ENCODE measurements around the gene PHLDB2.

Gene PHLDB2

DNA sequence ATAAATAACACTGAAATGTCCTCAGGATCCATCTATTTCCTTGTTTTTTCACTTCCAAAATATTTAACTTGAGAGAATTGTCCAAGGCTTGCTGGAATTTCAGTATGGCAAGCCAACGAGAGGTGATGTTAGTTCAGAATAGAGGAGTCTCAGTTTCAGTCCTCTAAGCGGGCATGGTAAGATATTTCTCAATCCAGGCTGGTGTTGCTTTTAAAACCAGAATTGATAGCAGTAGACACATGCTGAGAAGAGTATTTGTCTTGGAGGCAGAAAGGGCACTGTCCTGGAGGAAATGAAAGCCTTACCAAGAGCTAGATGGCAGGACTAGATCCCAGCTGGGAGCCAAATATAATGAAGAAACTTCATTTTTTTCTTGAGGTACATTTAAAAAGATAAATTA is 23.1 kb downstream of the PHLDB2 start:
- no peak for DNase-seq

DNA sequence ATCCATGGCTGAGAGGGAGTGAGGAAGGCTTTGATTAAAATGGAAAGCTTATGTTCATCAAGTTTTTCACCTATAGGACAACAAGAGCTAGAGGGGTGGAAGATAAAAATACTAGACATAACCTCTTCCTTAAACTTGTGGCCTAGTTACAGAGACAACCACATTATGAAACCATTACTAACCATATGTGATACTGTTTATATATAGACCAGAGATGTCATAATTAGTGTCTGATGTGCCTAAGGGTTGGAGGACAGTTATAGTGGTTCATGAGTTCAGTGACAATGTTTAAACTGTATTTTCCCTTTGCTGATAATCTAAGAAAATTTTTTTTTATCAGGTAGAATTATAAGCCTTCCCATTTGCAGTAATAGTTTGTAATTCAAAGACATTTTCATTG is 23.7 kb downstream of the PHLDB2 start:
- no peak for DNase-seq

DNA sequence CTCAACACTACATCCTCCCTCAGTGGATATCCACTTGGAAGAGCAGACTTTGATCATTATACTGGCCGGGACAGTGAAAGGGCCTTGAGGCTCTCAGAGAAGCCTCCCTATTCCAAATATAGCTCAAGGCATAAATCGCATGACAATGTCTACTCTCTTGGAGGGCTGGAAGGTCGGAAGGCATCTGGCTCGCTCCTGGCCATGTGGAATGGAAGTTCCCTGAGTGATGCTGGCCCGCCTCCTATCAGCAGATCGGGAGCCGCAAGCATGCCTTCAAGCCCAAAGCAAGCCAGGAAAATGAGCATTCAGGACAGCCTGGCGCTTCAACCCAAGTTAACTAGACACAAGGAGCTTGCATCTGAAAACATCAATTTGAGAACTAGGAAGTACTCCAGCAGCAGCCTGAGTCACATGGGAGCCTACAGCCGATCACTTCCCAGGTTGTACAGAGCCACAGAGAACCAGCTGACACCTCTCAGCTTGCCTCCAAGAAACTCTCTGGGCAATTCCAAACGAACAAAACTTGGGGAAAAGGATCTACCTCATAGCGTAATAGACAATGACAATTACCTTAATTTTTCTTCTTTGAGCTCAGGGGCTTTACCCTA is 25.4 kb downstream of the PHLDB2 start:
- DNase-seq = no peak

DNA sequence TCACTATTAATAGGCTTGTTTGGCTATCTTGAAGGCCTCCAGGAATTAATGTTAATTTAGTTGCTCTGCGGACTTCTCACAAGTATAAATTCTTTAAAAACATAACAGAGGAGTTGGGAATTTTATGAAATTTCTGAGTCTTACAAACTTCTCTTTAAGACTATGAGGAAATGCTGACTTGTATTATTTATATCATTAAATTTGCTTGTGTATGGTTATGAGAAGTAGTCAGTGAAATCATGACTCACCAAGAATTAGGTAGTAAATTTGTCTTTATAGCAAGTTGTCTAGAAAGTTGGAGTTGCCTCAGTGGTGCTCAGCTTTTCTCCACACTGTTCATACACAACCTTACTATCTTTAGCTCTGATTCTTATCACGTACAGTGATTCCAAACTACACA is 26.5 kb downstream of the PHLDB2 start:
- DNase-seq = no peak

DNA sequence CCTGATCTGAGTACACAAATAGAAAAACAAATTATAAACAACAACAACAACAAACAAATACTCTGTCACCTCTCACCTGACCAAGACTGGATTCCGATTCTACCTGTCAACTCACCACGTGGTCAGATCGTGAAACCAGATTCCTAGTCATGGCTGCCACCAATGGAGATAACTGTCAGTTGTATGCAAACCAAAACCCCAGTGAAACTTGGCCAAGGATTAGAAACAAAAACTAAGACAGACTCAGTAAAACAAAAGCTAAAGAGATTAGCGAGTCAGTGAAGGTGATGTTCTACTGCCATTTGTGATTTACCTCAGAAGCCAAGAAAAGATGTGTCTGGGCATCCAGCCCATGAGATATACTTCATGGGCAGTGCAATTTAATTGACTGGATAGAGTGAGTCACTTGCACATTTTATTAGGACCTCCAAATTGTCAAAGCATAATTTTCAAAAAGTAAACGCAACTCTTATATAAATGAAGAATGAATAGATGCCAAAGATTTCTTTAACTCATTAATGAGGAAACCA is 31.1 kb downstream of the PHLDB2 start:
- no peak for DNase-seq

DNA sequence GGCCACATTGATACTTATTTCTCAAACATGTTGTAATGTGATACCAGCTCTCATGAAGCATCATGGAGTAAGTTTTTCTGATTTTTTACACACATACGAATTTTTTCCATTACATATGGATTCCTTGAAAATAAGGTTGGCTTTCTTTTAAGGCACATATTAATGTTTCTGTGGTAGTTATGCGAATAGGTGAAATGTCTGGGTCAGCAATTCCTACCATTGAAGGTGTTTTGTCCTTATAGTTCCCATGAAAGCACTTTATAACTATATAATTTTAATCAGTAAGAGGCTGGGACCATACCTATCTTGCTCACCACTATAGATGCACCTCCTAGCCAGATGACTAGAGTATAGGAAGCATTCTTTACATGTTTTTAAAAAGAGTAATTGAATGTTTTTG is 33.0 kb downstream of the PHLDB2 start:
- no peak for DNase-seq

DNA sequence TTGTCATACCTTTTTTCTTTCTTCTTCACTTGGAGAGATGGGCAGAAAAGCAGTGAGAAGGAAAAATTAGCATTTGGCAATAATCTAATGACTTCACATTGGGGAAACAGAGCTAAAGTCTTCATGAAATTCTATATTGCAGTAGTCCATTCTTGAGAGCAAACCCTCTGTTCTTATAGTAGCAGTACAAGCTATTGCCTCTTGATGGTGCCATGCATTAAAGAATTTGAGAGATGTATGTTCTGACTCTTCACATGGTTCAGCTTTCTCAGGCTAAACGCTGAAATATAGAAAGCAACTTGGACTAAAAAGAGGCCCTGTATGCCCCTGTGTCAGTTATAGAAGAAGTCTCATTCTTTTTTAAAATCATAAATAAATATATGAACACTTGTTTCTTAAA is 36.0 kb downstream of the PHLDB2 start:
- no peak for DNase-seq

DNA sequence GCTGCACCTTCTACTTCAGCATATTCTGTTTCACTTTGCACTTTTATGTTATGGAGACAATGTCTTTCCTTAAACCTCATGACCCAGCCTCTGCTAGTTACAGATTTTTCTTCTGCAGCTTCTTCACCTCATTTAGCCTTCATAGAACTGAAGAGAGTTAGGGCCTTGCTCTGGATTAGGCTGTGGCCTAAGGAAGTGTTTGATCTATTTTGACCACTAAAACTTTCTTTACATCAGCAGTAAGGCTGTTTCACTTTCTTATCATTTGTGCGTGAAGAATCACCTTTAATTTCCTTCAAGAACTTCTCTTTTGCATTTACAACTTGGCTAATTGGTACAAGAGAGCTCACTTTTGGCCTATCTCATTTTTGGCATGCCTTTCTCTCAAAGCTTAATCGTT is 40.9 kb downstream of the PHLDB2 start:
- DNase-seq = no peak

DNA sequence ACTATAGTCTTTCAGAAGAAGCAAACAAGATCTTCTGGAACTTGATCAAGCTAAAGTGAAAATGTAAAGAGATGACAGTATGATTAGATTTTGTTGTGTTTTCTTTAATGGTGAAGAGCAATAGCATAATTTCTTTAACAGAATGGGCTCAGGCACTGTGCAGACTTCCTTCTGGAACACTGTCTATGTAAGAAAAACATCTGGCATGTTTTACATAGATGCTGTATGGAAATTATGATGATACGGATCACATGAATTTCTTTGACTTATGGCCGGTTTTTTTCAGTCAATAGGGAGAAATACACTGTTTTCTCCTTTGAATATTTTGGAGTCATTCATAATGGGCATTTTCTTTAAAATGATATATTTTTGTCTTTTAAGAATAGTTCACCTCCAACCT is 42.6 kb downstream of the PHLDB2 start:
- no peak for DNase-seq

DNA sequence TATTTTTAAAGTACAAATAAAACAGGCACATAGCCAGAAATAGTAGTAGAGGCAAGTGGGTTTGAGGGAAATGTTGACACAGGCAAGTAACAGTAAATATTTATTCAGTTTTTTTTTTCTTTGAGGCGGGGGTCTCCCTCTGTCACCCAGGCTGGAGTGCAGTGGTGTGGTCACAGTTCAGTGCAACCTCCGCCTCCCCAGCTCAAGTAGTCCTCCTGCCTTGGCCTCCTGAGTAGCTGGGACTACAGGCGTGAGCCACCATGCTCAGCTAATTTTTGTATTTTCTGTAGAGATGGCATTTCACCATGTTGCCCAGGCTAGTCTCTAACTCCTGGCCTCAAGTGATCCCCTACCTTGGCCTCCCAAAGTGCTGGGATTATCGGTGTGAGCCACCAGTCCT is 43.5 kb downstream of the PHLDB2 start:
- DNase-seq = no peak

DNA sequence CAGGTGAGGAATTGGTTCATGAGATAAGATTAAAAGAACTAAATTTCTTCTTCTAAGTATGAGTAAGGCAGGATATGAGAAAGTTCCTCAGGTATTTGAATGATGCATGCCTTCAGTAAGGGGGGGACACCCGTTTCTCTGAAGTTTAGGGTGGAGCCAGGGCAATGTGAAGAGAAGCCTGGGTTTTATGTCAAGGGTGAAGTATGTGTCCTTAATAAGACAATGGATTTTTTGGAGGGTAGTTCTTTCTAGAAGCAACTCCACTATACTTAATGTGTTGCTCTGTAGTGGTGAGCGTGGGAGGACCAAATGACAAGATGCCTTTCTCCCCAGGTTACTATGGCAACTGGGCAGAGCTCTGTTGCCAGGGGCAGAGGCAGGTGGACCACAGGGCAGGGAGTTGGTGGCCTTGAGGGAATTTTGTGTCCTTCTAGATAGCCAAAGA is 44.0 kb downstream of the PHLDB2 start:
- DNase-seq = no peak

DNA sequence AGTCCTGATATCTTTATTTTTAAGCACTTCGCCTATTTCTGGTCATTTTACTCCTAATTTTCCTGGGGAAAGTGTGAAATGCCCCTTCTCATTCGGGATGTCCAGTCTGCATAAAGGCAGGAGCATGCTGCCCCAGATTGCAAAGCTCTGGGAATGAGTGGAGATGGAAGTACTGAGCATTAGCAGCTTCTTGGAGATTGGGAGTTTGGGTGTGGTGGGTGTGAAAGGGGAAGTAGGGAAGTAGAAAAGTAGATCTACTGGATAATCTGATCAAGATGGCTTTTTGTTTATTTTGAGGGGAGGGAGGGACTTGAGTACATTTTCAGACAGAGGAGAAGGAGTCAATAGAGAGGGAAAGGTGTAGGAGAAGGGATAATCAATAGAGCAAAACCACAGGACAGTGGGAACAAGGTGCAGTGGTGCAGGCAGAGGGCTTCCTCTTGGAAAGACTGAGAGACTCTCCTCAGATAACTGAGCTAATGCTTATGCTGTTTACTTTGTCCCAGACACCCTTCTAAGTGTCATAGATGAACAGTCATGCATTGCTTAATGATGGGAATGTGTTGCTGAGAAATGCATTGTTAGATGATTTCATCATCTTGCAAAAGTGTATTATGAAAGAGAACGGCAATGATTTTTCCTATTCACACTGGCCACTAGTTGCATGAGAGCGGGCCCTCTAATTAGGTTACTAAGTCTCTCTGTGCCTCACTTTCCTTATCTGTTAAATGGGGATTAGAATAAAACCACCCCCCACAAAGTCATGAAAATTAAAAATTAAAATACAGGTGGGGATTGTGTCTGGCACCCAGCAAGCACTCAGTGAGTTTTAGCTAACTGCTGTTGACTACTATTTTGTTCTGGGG is 45.5 kb downstream of the PHLDB2 start:
- no peak for DNase-seq

DNA sequence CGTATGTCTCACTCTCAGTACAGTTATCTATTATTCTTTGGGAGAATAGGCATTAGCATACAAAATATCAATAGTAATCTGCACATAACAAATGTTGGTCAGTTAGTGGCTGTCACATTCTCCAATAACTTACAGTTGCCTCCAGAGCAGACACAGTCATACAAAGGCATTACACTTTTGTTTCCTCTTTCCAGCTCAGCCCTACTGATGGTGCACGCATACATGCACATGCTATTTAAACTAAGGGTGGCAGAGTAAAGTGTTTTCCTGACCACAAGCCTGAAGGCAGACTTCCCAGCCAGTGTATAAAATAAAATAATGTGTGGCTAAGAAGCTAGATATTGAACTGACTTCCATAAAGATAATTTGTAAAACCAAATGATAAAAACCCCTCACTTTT is 47.6 kb downstream of the PHLDB2 start:
- no peak for DNase-seq

DNA sequence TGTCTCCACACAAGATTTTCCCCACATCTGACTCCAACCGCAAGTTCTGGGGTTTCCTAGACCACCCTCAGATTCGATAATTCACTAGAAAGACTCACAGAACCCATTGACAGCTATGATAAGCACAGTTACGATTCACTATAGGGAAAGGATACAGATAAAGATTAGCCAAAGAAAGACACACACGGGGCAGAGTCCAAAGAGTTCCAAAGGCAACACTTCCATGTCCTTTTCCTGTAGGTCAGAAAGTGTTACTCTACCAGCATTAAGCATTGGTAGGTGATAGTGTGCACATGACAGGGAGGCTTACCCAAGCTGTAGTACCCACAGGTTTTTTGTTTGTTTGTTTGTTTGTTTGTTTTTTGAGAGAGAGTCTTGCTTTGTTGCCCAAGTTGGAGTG is 48.1 kb downstream of the PHLDB2 start:
- no peak for DNase-seq

DNA sequence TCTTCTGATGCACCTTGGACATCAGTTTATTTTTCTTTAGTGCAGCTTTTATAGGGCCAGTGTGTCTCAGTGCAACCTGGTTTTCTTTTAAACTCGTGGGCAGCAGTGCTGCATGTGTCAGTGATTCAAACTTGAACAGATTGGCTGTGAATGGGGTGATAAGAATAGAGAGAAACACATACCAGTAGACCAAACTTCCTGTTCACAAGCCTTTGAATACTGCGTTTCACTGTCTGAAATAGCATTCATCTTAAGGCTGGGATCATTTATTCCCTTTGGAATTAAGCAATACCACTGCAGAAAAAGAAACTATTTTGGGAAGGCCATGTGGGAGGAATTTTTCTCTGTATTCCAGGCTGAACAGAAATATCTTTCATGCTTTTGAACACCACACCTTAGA is 51.7 kb downstream of the PHLDB2 start:
- DNase-seq = no peak

DNA sequence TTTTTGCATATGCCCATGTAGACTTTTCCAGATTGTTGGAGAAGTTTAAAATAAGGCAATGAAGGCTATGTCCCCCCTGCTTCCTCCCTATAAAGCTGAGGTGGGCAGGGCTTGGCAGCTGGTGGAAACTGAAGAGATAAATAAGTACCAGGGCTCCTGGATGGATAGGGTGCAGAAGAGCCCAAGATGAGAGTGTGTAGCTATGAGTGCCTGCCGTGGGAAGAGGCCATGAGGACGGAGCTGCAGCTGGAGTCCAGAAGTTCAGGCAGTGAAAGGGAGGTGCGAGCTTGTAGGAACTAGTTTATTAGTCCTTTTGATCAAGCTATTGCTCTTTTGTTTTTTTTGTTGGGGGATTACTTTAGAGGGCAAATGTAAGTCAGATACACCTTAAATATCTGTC is 52.4 kb downstream of the PHLDB2 start:
- DNase-seq = no peak

DNA sequence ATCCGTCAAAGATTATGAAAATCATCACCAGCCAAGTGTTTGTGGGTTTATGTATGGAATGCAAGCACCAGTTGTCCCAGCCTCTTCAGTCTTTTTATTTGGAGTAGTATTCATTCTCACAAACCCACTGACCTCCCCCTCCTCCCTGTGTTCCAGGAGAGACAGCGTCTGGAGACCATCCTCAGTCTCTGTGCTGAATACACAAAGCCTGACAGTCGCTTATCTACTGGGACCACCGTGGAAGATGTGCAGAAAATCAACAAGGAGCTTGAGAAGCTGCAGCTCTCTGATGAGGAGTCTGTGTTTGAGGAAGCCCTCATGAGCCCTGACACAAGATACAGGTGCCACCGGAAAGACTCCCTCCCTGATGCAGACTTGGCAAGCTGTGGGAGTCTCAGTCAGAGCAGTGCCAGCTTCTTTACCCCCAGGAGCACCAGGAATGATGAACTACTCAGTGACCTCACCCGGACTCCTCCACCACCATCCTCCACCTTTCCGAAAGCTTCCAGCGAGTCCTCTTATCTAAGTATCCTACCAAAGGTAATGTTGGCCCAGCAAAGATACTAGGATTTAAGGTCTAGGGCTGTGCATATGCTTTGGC is 54.2 kb downstream of the PHLDB2 start:
- no peak for DNase-seq

DNA sequence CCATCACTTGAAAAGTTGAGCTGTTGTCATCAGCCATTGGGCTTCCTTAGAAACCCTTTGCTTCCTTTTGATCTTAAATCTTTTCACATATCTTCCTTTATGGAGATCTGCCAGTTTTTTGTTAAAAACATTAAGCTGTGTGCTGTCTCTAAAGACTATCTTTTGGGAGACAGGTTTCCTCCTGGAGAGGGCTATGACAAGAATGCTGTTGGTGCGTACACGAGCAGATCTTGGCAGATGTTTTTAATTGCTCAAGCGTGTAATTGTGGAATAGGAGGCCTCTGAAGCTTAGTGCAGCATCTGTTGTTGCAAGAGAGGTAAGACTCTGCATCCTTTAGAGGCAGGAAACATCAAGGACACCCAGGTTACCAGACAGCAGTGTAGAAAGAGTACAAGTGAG is 56.8 kb downstream of the PHLDB2 start:
- no peak for DNase-seq

DNA sequence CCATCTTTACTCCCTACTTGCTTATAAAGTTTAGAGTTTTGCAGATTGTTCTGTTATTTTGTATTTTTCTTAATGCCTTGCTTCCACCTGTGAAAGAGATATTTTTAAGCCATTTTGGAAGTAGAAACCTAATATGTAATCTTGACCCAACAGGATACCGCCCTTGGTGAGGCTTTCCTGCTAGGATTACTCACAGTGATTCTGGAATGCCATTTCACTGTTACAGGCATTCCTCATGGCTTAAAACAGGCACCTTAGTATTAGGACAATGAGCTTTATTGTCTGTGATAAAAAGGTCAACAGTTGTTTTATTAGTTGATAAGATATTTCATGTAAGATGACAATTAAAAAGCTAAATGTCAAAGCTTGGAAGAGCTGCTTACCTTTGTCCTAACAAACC is 58.2 kb downstream of the PHLDB2 start:
- no peak for DNase-seq

DNA sequence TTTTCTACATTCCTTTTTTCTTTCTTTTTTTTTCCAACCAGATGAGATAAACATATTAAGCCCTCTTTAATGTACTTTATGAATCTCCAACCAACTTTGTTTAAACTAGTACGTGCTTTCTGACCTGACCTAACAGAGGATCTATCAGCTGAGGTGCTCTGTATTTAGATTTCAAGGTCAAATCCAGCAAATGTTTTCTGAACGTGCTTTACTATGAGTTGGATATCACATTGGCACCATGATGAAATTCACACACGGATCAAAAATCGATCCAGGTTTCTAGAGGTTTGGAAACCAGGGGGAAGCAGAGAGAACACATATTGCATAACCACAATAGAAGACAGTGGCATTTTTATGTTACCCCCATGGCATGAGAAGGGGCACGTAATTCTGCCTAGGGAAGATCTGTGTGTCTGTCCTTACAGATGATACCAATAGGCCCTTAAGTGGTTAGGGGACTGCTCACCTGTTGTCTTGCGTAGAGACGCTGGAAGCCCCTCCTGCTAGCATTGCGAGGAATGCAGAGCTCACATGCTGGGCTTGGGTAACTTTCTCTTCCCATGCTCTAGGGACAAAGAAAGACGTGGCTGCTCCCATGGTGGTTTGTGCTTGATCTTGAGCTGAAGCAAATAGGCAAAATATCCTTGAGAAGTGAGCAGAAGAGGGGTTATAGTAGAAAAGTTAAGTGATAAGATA is 60.5 kb downstream of the PHLDB2 start:
- no peak for DNase-seq

DNA sequence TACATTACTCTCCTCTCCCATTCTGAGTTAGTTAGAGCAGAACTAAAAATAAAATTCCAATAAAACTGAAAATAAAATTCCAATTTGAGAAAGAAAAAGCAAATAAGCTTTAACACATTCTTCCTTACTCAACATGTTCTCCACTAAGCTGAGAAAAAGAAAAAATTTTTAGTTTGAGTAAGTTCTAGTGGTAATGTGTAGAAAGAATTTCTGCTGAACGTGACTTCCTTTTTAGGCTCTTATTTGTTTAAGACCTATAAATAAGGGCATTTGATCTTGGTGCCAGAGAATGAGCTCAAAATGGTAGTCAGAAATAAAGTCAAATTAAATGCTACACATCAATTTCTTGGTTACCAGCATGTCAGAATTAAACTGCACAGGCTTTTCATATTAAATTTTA is 62.1 kb downstream of the PHLDB2 start:
- DNase-seq = no peak

DNA sequence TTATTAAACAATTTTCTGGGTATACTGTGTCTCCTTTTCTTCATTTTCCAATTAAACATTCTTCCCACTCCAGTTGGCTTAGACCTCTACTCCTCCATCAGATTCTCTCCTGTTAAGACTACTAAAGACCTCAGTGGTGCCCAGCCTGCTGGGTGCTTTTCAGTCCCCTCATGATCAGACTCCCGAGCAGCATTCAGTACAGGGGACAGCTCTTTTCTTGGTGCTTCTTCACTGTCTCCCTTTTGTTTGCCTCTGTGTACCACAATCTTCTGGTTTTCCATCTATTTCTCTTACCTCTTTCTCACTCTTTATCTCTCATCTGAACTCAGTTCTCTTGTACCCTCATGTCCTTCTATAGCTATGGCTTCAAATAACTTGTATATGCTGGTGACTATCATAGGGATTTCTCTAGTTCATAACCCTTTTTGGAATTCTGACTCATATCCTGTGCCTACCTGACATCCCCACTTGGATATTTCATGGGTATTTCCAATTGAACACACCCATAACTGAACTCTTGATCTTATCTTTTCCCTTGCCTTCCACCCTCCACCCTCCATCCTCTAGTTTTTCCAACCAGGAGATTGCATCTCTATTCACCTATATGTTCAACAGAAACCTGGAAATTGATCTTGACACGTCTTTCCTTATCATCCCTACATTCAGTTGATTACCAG is 64.2 kb downstream of the PHLDB2 start:
- DNase-seq = no peak

All from right kidney (tissue), 1 donor.